ENCODE measurements around the gene EXOC3. TPM values are rescaled to one million over a fixed set of nuclear protein-coding genes. Genes with fewer than 3 reads are reported as not detected.

EXOC3 gene
- total and polyA plus RNA-seq, 11 donors: 20.6 to 45.5 (median 42.8) TPM

DNA sequence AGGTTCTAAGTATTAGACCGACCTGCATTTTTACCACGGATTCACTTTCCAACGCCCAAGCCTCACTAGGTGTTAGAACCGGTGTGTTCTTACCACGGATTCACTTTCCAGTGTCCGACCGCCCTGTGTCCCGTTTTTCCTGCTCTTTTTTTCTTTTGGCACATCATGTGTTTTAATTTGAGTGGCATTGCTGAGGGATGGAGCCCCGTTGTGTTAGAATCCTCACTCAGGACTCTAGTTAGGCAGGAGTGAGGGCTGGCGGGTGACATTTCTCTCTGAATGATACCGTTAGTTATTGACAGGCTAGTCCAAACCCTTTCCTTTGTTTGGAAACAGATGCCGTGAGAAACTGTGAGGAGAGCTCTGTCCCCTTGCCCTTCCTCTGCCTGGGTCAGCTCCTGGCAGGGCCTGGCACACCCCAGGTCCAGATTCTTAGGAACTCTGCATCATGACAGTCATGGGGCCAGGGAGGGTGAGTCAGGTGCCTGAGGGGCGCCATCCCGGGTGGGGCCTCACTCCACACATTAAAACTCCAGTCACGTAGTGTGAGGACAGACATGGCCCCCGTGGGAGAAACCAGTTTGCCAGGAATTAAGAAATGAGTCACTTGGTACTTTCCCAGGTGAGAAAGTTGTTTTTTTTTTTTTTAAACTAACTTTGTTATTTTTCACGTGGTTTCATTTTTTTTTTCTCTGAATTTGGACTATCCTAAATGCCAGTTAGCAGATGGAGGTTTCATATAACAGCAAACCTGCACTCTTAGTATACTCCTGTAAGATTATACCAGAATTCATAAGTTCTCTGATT lies 15.8 kb downstream of the EXOC3 start:
- peaks cover 0 to 99% (median 91%) of the 10 kb centered on the region in 9 donors for H3K36me3 ChIP-seq
- 82 to 87% (median 83%) methylated on average over 17 of the region's 17 CpGs for WGBS, 4 donors
- H3K27ac ChIP-seq: no peak overlapping the region
- ATAC-seq: no peak
- H3K9me3 ChIP-seq: no peaks in the 10 kb centered on the region
- intact Hi-C loops (cut with DNase I): no loop called here
- H3K27me3 ChIP-seq: no peaks in the 10 kb centered on the region
- no peaks in the 10 kb centered on the region for H3K4me1 ChIP-seq
- no peak overlapping the region for H3K4me3 ChIP-seq
- TF ChIP-seq POLR2A (IDR thresholded peaks at IDR 0.05) (no peak), CTCF (IDR thresholded peaks at IDR 0.05) (no peak)
- peak in 2 of 5 donors; percentile 11 to 28 for DNase-seq

- Histone ChIP-seq H3K27ac (no peak overlapping the region), H3K4me1 (no peaks in the 10 kb centered on the region), H3K27me3 (no peaks in the 10 kb centered on the region), H3K36me3 (peaks cover 0 to 98% (median 91%) of the 10 kb centered on the region in 9 donors), H3K4me3 (no peak overlapping the region), H3K9me3 (no peaks in the 10 kb centered on the region)
- no peak for ATAC-seq
- WGBS, 4 donors: 93 to 97% (median 96%) methylated on average over 24 of the region's 24 CpGs
- intact Hi-C loops (cut with DNase I): no loop called here
- DNase-seq: peak in 2 of 5 donors; percentile 14 to 28
- no peak for TF ChIP-seq CTCF (IDR thresholded peaks at IDR 0.05)
- TF ChIP-seq POLR2A (IDR thresholded peaks at IDR 0.05): no peak
Observed at GRCh38 chr5:459562-460272, 16.7 kb downstream of the EXOC3 start.

GRCh38 chr5:460273-460625 lies 17.3 kb downstream of the EXOC3 start:
- peak in 2 of 5 donors; percentile 16 to 23 for DNase-seq
- Histone ChIP-seq H3K4me1 (no peaks in the 10 kb centered on the region), H3K27me3 (no peaks in the 10 kb centered on the region), H3K36me3 (peaks cover 0 to 98% (median 89%) of the 10 kb centered on the region in 9 donors), H3K27ac (no peak overlapping the region), H3K9me3 (no peaks in the 10 kb centered on the region), H3K4me3 (no peak overlapping the region)
- intact Hi-C loops (cut with DNase I): no loop called here
- WGBS, 4 donors: 96 to 100% (median 97%) methylated on average over 8 of the region's 8 CpGs
- TF ChIP-seq POLR2A (IDR thresholded peaks at IDR 0.05): no peak
- no peak for TF ChIP-seq CTCF (IDR thresholded peaks at IDR 0.05)
- ATAC-seq: no peak

DNA sequence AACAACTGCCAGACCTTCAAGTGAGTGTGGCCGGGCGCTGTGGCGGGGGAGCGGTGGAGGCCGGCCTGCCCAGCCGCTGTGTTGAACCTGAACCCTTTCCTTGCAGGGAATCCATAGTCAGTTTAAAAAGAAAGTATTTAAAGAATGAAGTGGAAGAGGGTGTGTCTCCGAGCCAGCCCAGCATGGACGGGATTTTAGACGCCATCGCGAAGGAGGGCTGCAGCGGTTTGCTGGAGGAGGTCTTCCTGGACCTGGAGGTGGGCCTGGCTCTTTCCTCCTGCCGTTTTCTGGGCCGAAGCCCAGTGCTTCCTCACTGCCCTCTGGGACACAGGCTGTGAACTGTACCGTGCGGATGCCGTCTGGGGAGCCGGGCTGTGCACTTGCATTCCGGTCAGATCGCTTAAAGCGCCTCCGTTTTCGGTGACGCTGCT lies 19.1 kb downstream of the EXOC3 start:
- intact Hi-C loops (cut with DNase I): no loop called here
- DNase-seq (peak in 3 of 5 donors; percentile 8 to 14 (median 10)), ATAC-seq (no peak)
- no peaks in the 10 kb centered on the region for H3K4me1 ChIP-seq
- TF ChIP-seq POLR2A (IDR thresholded peaks at IDR 0.05) (no peak), CTCF (IDR thresholded peaks at IDR 0.05) (no peak)
- H3K36me3 ChIP-seq: peaks cover 0 to 97% (median 87%) of the 10 kb centered on the region in 9 donors
- no peak overlapping the region for H3K27ac ChIP-seq
- no peak overlapping the region for H3K4me3 ChIP-seq
- 94 to 96% (median 96%) methylated on average over 24 of the region's 24 CpGs for WGBS, 4 donors
- H3K9me3 ChIP-seq: no peaks in the 10 kb centered on the region
- no peaks in the 10 kb centered on the region for H3K27me3 ChIP-seq
